ENCODE measurements around the gene UMOD. TPM values are rescaled to one million over a fixed set of nuclear protein-coding genes. Genes with fewer than 3 reads are reported as not detected.

UMOD gene
- total RNA-seq, 1 experiment from 2014 or later = not detected

DNA sequence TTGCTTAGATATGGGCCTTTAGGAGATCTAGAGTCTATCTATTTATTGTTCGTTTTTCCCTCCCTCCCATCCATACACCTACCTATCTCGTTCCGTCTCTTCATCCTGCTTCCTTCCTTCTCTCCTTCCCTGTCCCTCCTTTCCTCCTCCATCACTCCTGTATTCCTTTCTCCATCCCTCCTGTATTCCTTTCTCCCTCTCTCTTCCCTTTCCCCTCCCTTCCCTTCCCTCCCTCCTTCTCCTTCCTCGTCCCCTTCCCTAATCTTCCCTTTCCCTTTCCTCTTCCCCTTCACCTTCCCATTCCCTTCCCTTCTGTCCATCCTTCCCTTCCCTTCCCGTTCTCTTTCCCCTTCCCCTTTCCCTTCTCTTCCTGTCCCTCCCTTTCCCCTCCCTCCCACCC, 35.8 kb downstream of the UMOD start:
- Histone ChIP-seq H2AFZ (ENCODE audit: low read length) (no peak overlapping the region), H3K4me2 (ENCODE audit: low read length) (no peak overlapping the region), H3K4me1 (ENCODE audit: insufficient read depth, low read length) (no peaks in the 10 kb centered on the region), H3K9me2 (replicated peaks; ENCODE audit: low read length) (no peaks in the 10 kb centered on the region), H3K27ac (ENCODE audit: low read length) (no peak overlapping the region), H3K27me3 (ENCODE audit: low read length) (no peaks in the 10 kb centered on the region), H3K9me3 (ENCODE audit: low read length) (no peaks in the 10 kb centered on the region), H3K79me2 (ENCODE audit: low read length) (no peaks in the 10 kb centered on the region), H4K20me1 (ENCODE audit: low read length) (no peaks in the 10 kb centered on the region), H3F3A (ENCODE audit: low read length, unreplicated experiment) (no peaks in the 10 kb centered on the region), H3K36me3 (ENCODE audit: low read depth, low read length) (no peaks in the 10 kb centered on the region), H3K4me3 (ENCODE audit: low read length) (no peak overlapping the region), H3K9ac (ENCODE audit: low read length) (no peak overlapping the region)
- CTCF ChIA-PET = no interaction called here
- intact Hi-C loops (cut with micrococcal nuclease) = no loop called here
- ATAC-seq (no peak), DNase-seq (no peak)
- no TSS peak for BruUV-seq (replicated peaks)
- TF ChIP-seq EZH2phosphoT487 (IDR thresholded peaks at IDR 0.05; ENCODE audit: borderline replicate concordance, low read length) (no peak), EZH2 (IDR thresholded peaks at IDR 0.05; ENCODE audit: low read length, unreplicated experiment) (no peak)
- TF ChIP-seq, protein P1, sequence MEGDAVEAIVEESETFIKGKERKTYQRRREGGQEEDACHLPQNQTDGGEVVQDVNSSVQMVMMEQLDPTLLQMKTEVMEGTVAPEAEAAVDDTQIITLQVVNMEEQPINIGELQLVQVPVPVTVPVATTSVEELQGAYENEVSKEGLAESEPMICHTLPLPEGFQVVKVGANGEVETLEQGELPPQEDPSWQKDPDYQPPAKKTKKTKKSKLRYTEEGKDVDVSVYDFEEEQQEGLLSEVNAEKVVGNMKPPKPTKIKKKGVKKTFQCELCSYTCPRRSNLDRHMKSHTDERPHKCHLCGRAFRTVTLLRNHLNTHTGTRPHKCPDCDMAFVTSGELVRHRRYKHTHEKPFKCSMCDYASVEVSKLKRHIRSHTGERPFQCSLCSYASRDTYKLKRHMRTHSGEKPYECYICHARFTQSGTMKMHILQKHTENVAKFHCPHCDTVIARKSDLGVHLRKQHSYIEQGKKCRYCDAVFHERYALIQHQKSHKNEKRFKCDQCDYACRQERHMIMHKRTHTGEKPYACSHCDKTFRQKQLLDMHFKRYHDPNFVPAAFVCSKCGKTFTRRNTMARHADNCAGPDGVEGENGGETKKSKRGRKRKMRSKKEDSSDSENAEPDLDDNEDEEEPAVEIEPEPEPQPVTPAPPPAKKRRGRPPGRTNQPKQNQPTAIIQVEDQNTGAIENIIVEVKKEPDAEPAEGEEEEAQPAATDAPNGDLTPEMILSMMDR (conservative IDR thresholded peaks at IDR 0.05; ENCODE audit: low read depth, low read length) = no peak
- POLR2A ChIA-PET (ENCODE audit: unreplicated experiment) = no interaction called here

GRCh38 chr16:20315764-20316163, 36.8 kb downstream of the UMOD start:
- H3K36me3 ChIP-seq (ENCODE audit: low read depth, low read length) = no peaks in the 10 kb centered on the region
- no peak for TF ChIP-seq EZH2phosphoT487 (IDR thresholded peaks at IDR 0.05; ENCODE audit: borderline replicate concordance, low read length)
- TF ChIP-seq, protein P1 (conservative IDR thresholded peaks at IDR 0.05; ENCODE audit: low read depth, low read length) = no peak
- no peak overlapping the region for H3K4me2 ChIP-seq (ENCODE audit: low read length)
- ChIA-PET CTCF (no interaction called here), POLR2A (ENCODE audit: unreplicated experiment) (no interaction called here)
- no peak overlapping the region for H3K27ac ChIP-seq (ENCODE audit: low read length)
- no peaks in the 10 kb centered on the region for H3F3A ChIP-seq (ENCODE audit: low read length, unreplicated experiment)
- no peak overlapping the region for H3K9ac ChIP-seq (ENCODE audit: low read length)
- intact Hi-C loops (cut with micrococcal nuclease) = no loop called here
- H3K4me3 ChIP-seq (ENCODE audit: low read length) = no peak overlapping the region
- H3K9me3 ChIP-seq (ENCODE audit: low read length) = no peaks in the 10 kb centered on the region
- H4K20me1 ChIP-seq (ENCODE audit: low read length) = no peaks in the 10 kb centered on the region
- no peaks in the 10 kb centered on the region for H3K9me2 ChIP-seq (replicated peaks; ENCODE audit: low read length)
- no peaks in the 10 kb centered on the region for H3K27me3 ChIP-seq (ENCODE audit: low read length)
- no peak overlapping the region for H2AFZ ChIP-seq (ENCODE audit: low read length)
- no peaks in the 10 kb centered on the region for H3K4me1 ChIP-seq (ENCODE audit: insufficient read depth, low read length)
- H3K79me2 ChIP-seq (ENCODE audit: low read length) = no peaks in the 10 kb centered on the region
- DNase-seq (no peak), ATAC-seq (no peak)
- no TSS peak for BruUV-seq (replicated peaks)

GRCh38 chr16:20314575-20314974, 37.9 kb downstream of the UMOD start:
- no peaks in the 10 kb centered on the region for H3K9me3 ChIP-seq (ENCODE audit: low read length)
- no peaks in the 10 kb centered on the region for H3K79me2 ChIP-seq (ENCODE audit: low read length)
- no peaks in the 10 kb centered on the region for H3K4me1 ChIP-seq (ENCODE audit: insufficient read depth, low read length)
- H3K27ac ChIP-seq (ENCODE audit: low read length) = no peak overlapping the region
- no TSS peak for BruUV-seq (replicated peaks)
- TF ChIP-seq EZH2 (IDR thresholded peaks at IDR 0.05; ENCODE audit: low read length, unreplicated experiment) (no peak), EZH2phosphoT487 (IDR thresholded peaks at IDR 0.05; ENCODE audit: borderline replicate concordance, low read length) (no peak)
- TF ChIP-seq, protein P1 (conservative IDR thresholded peaks at IDR 0.05; ENCODE audit: low read depth, low read length) = no peak
- POLR2A ChIA-PET (ENCODE audit: unreplicated experiment) = no interaction called here
- CTCF ChIA-PET = no interaction called here
- no peaks in the 10 kb centered on the region for H3K9me2 ChIP-seq (replicated peaks; ENCODE audit: low read length)
- no peak for ATAC-seq
- H3K4me3 ChIP-seq (ENCODE audit: low read length) = no peak overlapping the region
- H3K27me3 ChIP-seq (ENCODE audit: low read length) = no peaks in the 10 kb centered on the region
- no peaks in the 10 kb centered on the region for H3K36me3 ChIP-seq (ENCODE audit: low read depth, low read length)
- intact Hi-C loops (cut with micrococcal nuclease) = no loop called here
- H4K20me1 ChIP-seq (ENCODE audit: low read length) = no peaks in the 10 kb centered on the region
- H3K4me2 ChIP-seq (ENCODE audit: low read length) = no peak overlapping the region
- H3F3A ChIP-seq (ENCODE audit: low read length, unreplicated experiment) = no peaks in the 10 kb centered on the region
- DNase-seq = no peak
- H2AFZ ChIP-seq (ENCODE audit: low read length) = no peak overlapping the region
- no peak overlapping the region for H3K9ac ChIP-seq (ENCODE audit: low read length)
